ENCODE results near the gene YWHAE. TPM values are rescaled to one million over a fixed set of nuclear protein-coding genes. Genes with fewer than 3 reads are reported as not detected.
"Not testable (repeated sequence)": the region's sequence is repeated elsewhere in the genome, so short reads cannot be mapped to it uniquely, and the experiment has no call there.

Gene YWHAE
- total RNA-seq = 100 to 1,000 TPM; 352 to 374 TPM

GRCh38 chr17:1399679-1400512 lies at the start of gene YWHAE:
YWHAE (minus strand) TSS chr17:1400222; CDS start chr17:1400110, 112 bp downstream.
- ChIA-PET POLR2A (interaction anchor here (0.6 to 3.4 kb wide), 20 partner anchors 10 to 903 kb away, joined by 3 to 28 read pairs (median 6); partner anchors contain the start of genes CRK, INPP5K, RILP and SMG6), CTCF (interaction anchor here (0.5 to 1.8 kb wide), 7 partner anchors 34 to 170 kb away, joined by 3 to 14 read pairs (median 5); no protein-coding TSS in a partner anchor)
- Mint-ChIP-seq H3K27me3 (no peaks in the 10 kb centered on the region), H3K27ac (peak within 1 kb of the TSS; percentile 89), H3K4me1 (peaks cover 30% of the 10 kb centered on the region), H3K4me3 (peak within 1 kb of the TSS; percentile 94), H3K36me3 (ENCODE audit: low read depth) (peaks cover 33% of the 10 kb centered on the region), H3K9me3 (no peaks in the 10 kb centered on the region)
- peak; percentile 97 for DNase-seq

- POLR2A ChIA-PET = no interaction called here
- no peak for DNase-seq
- CTCF ChIA-PET = interaction anchor here (1.5 to 2.5 kb wide), 2 partner anchors 15 to 67 kb away, joined by 4 to 6 read pairs; partner anchors contain the start of gene INPP5K
- H3K36me3 Mint-ChIP-seq (ENCODE audit: low read depth) = peaks cover 43% of the 10 kb centered on the region
- no peak overlapping the region for H3K4me3 Mint-ChIP-seq
- H3K27ac Mint-ChIP-seq = no peak overlapping the region
- no peaks in the 10 kb centered on the region for H3K9me3 Mint-ChIP-seq
- H3K4me1 Mint-ChIP-seq = peaks cover 56% of the 10 kb centered on the region
- H3K27me3 Mint-ChIP-seq = no peaks in the 10 kb centered on the region
Observed at GRCh38 chr17:1449412-1449967, 49.5 kb upstream of the YWHAE start.

GRCh38 chr17:1447052-1447451 lies 47.0 kb upstream of the YWHAE start:
- POLR2A ChIA-PET = no interaction called here
- CTCF ChIA-PET = no interaction called here
- H3K4me3 Mint-ChIP-seq = no peak overlapping the region
- no peaks in the 10 kb centered on the region for H3K27me3 Mint-ChIP-seq
- H3K9me3 Mint-ChIP-seq = no peaks in the 10 kb centered on the region
- H3K4me1 Mint-ChIP-seq = peaks cover 32% of the 10 kb centered on the region
- DNase-seq = no peak
- no peak overlapping the region for H3K27ac Mint-ChIP-seq
- peaks cover 26% of the 10 kb centered on the region for H3K36me3 Mint-ChIP-seq (ENCODE audit: low read depth)

GRCh38 chr17:1446201-1446600 lies 46.2 kb upstream of the YWHAE start:
- H3K4me3 Mint-ChIP-seq = no peak overlapping the region
- no peaks in the 10 kb centered on the region for H3K9me3 Mint-ChIP-seq

GRCh38 chr17:1445695-1446094 lies 45.7 kb upstream of the YWHAE start:
- Mint-ChIP-seq H3K36me3 (ENCODE audit: low read depth) (peaks cover 23% of the 10 kb centered on the region), H3K4me1 (peaks cover 28% of the 10 kb centered on the region)
- H3K9me3 Mint-ChIP-seq, CTCF ChIA-PET, POLR2A ChIA-PET, H3K27me3 Mint-ChIP-seq, H3K4me3 Mint-ChIP-seq, DNase-seq, H3K27ac Mint-ChIP-seq: not testable (repeated sequence)

More at GRCh38 chr17:1446201-1446600, 46.2 kb upstream of the YWHAE start:
- Mint-ChIP-seq H3K4me1 (peaks cover 28% of the 10 kb centered on the region), H3K27me3 (no peaks in the 10 kb centered on the region), H3K36me3 (ENCODE audit: low read depth) (peaks cover 23% of the 10 kb centered on the region), H3K27ac (peak overlapping the region; percentile 42)
- CTCF ChIA-PET = no interaction called here
- POLR2A ChIA-PET = no interaction called here
- no peak for DNase-seq

GRCh38 chr17:1442721-1443120 lies 42.7 kb upstream of the YWHAE start:
- H3K27ac Mint-ChIP-seq, POLR2A ChIA-PET, H3K27me3 Mint-ChIP-seq, CTCF ChIA-PET, DNase-seq, H3K4me3 Mint-ChIP-seq, H3K9me3 Mint-ChIP-seq: not testable (repeated sequence)
- H3K4me1 Mint-ChIP-seq = peaks cover 16% of the 10 kb centered on the region
- H3K36me3 Mint-ChIP-seq (ENCODE audit: low read depth) = peaks cover 15% of the 10 kb centered on the region

GRCh38 chr17:1442187-1442586 lies 42.2 kb upstream of the YWHAE start:
- POLR2A ChIA-PET = no interaction called here
- H3K4me3 Mint-ChIP-seq = no peak overlapping the region
- CTCF ChIA-PET = no interaction called here
- H3K4me1 Mint-ChIP-seq = peaks cover 11% of the 10 kb centered on the region
- no peaks in the 10 kb centered on the region for H3K9me3 Mint-ChIP-seq
- peaks cover 17% of the 10 kb centered on the region for H3K36me3 Mint-ChIP-seq (ENCODE audit: low read depth)
- H3K27me3 Mint-ChIP-seq = no peaks in the 10 kb centered on the region
- no peak overlapping the region for H3K27ac Mint-ChIP-seq
- no peak for DNase-seq

GRCh38 chr17:1440921-1441320 lies 40.9 kb upstream of the YWHAE start:
- DNase-seq = no peak
- CTCF ChIA-PET = interaction anchor here (1.0 kb wide), 1 partner anchor 189 kb away, joined by 3 read pairs; no protein-coding TSS in a partner anchor
- Mint-ChIP-seq H3K27ac (no peak overlapping the region), H3K27me3 (no peaks in the 10 kb centered on the region), H3K4me3 (no peak overlapping the region), H3K9me3 (no peaks in the 10 kb centered on the region), H3K4me1 (peaks cover 3% of the 10 kb centered on the region), H3K36me3 (ENCODE audit: low read depth) (peaks cover 22% of the 10 kb centered on the region)
- POLR2A ChIA-PET = interaction anchor here (0.6 kb wide), 1 partner anchor 118 kb away, joined by 3 read pairs; no protein-coding TSS in a partner anchor

GRCh38 chr17:1438593-1439083 lies 38.6 kb upstream of the YWHAE start:
- POLR2A ChIA-PET = no interaction called here
- Mint-ChIP-seq H3K4me3 (no peak overlapping the region), H3K4me1 (peaks cover 4% of the 10 kb centered on the region), H3K36me3 (ENCODE audit: low read depth) (peaks cover 32% of the 10 kb centered on the region), H3K27me3 (no peaks in the 10 kb centered on the region), H3K27ac (no peak overlapping the region), H3K9me3 (no peaks in the 10 kb centered on the region)
- CTCF ChIA-PET = interaction anchor here (1.4 kb wide), 1 partner anchor 13 kb away, joined by 3 read pairs; no protein-coding TSS in a partner anchor
- DNase-seq = no peak

GRCh38 chr17:1435326-1435725 lies 35.3 kb upstream of the YWHAE start:
- DNase-seq = no peak
- ChIA-PET POLR2A (no interaction called here), CTCF (interaction anchor here (0.7 to 1.0 kb wide), 2 partner anchors 14 to 377 kb away, joined by 4 read pairs; no protein-coding TSS in a partner anchor)
- no peaks in the 10 kb centered on the region for H3K27me3 Mint-ChIP-seq
- no peak overlapping the region for H3K4me3 Mint-ChIP-seq
- no peak overlapping the region for H3K27ac Mint-ChIP-seq
- peaks cover 17% of the 10 kb centered on the region for H3K4me1 Mint-ChIP-seq
- peaks cover 50% of the 10 kb centered on the region for H3K36me3 Mint-ChIP-seq (ENCODE audit: low read depth)
- no peaks in the 10 kb centered on the region for H3K9me3 Mint-ChIP-seq

- Mint-ChIP-seq H3K27me3 (no peaks in the 10 kb centered on the region), H3K9me3 (no peaks in the 10 kb centered on the region), H3K27ac (no peak overlapping the region), H3K4me1 (peaks cover 17% of the 10 kb centered on the region), H3K36me3 (ENCODE audit: low read depth) (peaks cover 56% of the 10 kb centered on the region), H3K4me3 (no peak overlapping the region)
- no peak for DNase-seq
- CTCF ChIA-PET = interaction anchor here (0.7 to 1.0 kb wide), 2 partner anchors 15 to 135 kb away, joined by 4 to 5 read pairs; no protein-coding TSS in a partner anchor
- POLR2A ChIA-PET = interaction anchor here (1.4 kb wide), 1 partner anchor 43 kb away, joined by 3 read pairs; no protein-coding TSS in a partner anchor
Observed at GRCh38 chr17:1434150-1434549, 34.1 kb upstream of the YWHAE start.

- ChIA-PET CTCF (no interaction called here), POLR2A (no interaction called here)
- no peak overlapping the region for H3K4me3 Mint-ChIP-seq
- H3K9me3 Mint-ChIP-seq = no peaks in the 10 kb centered on the region
- H3K27me3 Mint-ChIP-seq = no peaks in the 10 kb centered on the region
- H3K36me3 Mint-ChIP-seq (ENCODE audit: low read depth) = peaks cover 54% of the 10 kb centered on the region
- no peak overlapping the region for H3K27ac Mint-ChIP-seq
- no peak for DNase-seq
- H3K4me1 Mint-ChIP-seq = peaks cover 14% of the 10 kb centered on the region
Observed at GRCh38 chr17:1431631-1432104, 31.6 kb upstream of the YWHAE start.
